HepG2 (cell line): ENCODE measurements around the gene TMBIM6. TPM values are rescaled to one million over a fixed set of nuclear protein-coding genes. Genes with fewer than 3 reads are reported as not detected.

Source experiments
- AGO2 ChIP-seq: fragments of 200-400 bp; formaldehyde crosslinking; optimal IDR thresholded peaks from 2 replicates; pipeline ENCODE3; 2017; ENCODE audit warnings: mild to moderate bottlenecking, low read depth, low read length, moderate library complexity
- DR1 ChIP-seq: sonication (generic); formaldehyde crosslinking; IDR thresholded peaks from 2 replicates; pipeline ENCODE4 v1.8.0; 2021; ENCODE audit warnings: mild to moderate bottlenecking, missing genetic modification reagents, inconsistent platforms
- FIP1L1 ChIP-seq: fragments of 200-400 bp; formaldehyde crosslinking; IDR thresholded peaks from 2 replicates; pipeline ENCODE4 v1.6.1; 2018; ENCODE audit warnings: low read depth, mild to moderate bottlenecking, low read length, moderate library complexity, borderline replicate concordance; ENCODE audit not compliant: insufficient read depth
- FOXK2 ChIP-seq: fragments of 450-650 bp; IDR thresholded peaks from 2 replicates; pipeline ENCODE4 v1.6.1; 2016
- HNF4G ChIP-seq, 2 experiments: sonication (generic) in 1 of 2; formaldehyde crosslinking in 1 of 2; IDR thresholded peaks; 2 replicates each; pipeline versions ENCODE4 v1.4.0 to v1.6.1; 2011 to 2020; ENCODE audit warnings: borderline replicate concordance in 2 of 2, low read depth in 2 of 2, mild to moderate bottlenecking in 2 of 2, low read length in 1 of 2, missing genetic modification reagents in 1 of 2, moderate library complexity in 1 of 2
- ISL2 ChIP-seq: sonication (generic); formaldehyde crosslinking; IDR thresholded peaks from 2 replicates; pipeline ENCODE4 v1.5.0; 2020; ENCODE audit warnings: missing genetic modification reagents
- JUN ChIP-seq: sonication (generic); formaldehyde crosslinking; IDR thresholded peaks from 2 replicates; pipeline ENCODE4 v1.4.0; 2020; ENCODE audit warnings: mild to moderate bottlenecking, missing genetic modification reagents
- KDM6A ChIP-seq: IDR thresholded peaks from 2 replicates; pipeline ENCODE4 v1.6.1; 2016; ENCODE audit warnings: low read depth
- KLF13 ChIP-seq: sonication (generic); formaldehyde crosslinking; IDR thresholded peaks from 2 replicates; pipeline ENCODE4 v1.4.0; 2020; ENCODE audit warnings: mild to moderate bottlenecking, missing genetic modification reagents
- MED13 ChIP-seq: sonication (generic); formaldehyde crosslinking; IDR thresholded peaks from 2 replicates; pipeline ENCODE4 v1.5.0; 2020; ENCODE audit warnings: missing genetic modification reagents
- RELA ChIP-seq: sonication (generic); formaldehyde crosslinking; IDR thresholded peaks from 2 replicates; pipeline ENCODE4 v1.4.0; 2020; ENCODE audit warnings: missing genetic modification reagents
- SATB2 ChIP-seq: sonication (generic); formaldehyde crosslinking; IDR thresholded peaks from 2 replicates; pipeline ENCODE4 v1.5.0; 2020; ENCODE audit warnings: missing genetic modification reagents
- SMAD1 ChIP-seq: sonication (generic); formaldehyde crosslinking; IDR thresholded peaks from 2 replicates; pipeline ENCODE4 v1.4.0; 2020; ENCODE audit warnings: missing genetic modification reagents, low read depth, mild to moderate bottlenecking, borderline replicate concordance
- USF2 ChIP-seq, 2 experiments: sonication (generic) in 1 of 2; formaldehyde crosslinking in 1 of 2; IDR thresholded peaks; 2 replicates each; pipeline versions ENCODE4 v1.5.1 to v1.6.1; 2011 to 2020; ENCODE audit warnings: borderline replicate concordance in 1 of 2, low read depth in 1 of 2, low read length in 1 of 2, mild to moderate bottlenecking in 1 of 2, missing genetic modification reagents in 1 of 2, moderate library complexity in 1 of 2
- WIZ ChIP-seq: sonication (generic); formaldehyde crosslinking; IDR thresholded peaks from 2 replicates; pipeline ENCODE4 v1.5.1; 2020; ENCODE audit warnings: mild to moderate bottlenecking, missing genetic modification reagents
- ZFP82 ChIP-seq: sonication (generic); formaldehyde crosslinking; IDR thresholded peaks from 2 replicates; pipeline ENCODE4 v1.5.1; 2020; ENCODE audit warnings: mild to moderate bottlenecking, missing genetic modification reagents, borderline replicate concordance
- ZNF230 ChIP-seq: sonication (generic); formaldehyde crosslinking; IDR thresholded peaks from 2 replicates; pipeline ENCODE4 v1.4.0; 2020; ENCODE audit warnings: mild to moderate bottlenecking, missing genetic modification reagents
- ZNF484 ChIP-seq: sonication (generic); formaldehyde crosslinking; IDR thresholded peaks from 2 replicates; pipeline ENCODE4 v1.5.1; 2020; ENCODE audit warnings: mild to moderate bottlenecking, low read depth, missing genetic modification reagents, borderline replicate concordance
- ZNF546 ChIP-seq: sonication (generic); formaldehyde crosslinking; conservative IDR thresholded peaks from 2 replicates; pipeline ENCODE4 v1.8.1; 2023; ENCODE audit warnings: mild to moderate bottlenecking, missing genetic modification reagents
- ZNF589 ChIP-seq: sonication (generic); formaldehyde crosslinking; conservative IDR thresholded peaks from 2 replicates; pipeline ENCODE4 v1.8.0; 2022; ENCODE audit warnings: mild to moderate bottlenecking, moderate library complexity, missing genetic modification reagents
- ZNF687 ChIP-seq: sonication (generic); formaldehyde crosslinking; IDR thresholded peaks from 2 replicates; pipeline ENCODE4 v1.5.1; 2020; ENCODE audit warnings: mild to moderate bottlenecking, missing genetic modification reagents, moderate library complexity
- ZNF713 ChIP-seq: sonication (generic); formaldehyde crosslinking; IDR thresholded peaks from 2 replicates; pipeline ENCODE4 v1.4.0; 2020; ENCODE audit warnings: mild to moderate bottlenecking, missing genetic modification reagents
- ZNF724P ChIP-seq: sonication (generic); formaldehyde crosslinking; IDR thresholded peaks from 2 replicates; pipeline ENCODE4 v1.8.0; 2022; ENCODE audit warnings: missing genetic modification reagents, borderline replicate concordance
- ZNF775 ChIP-seq: sonication (generic); formaldehyde crosslinking; IDR thresholded peaks from 2 replicates; pipeline ENCODE4 v1.4.0; 2020; ENCODE audit warnings: missing genetic modification reagents, mild to moderate bottlenecking, moderate library complexity, borderline replicate concordance
- ZSCAN30 ChIP-seq: sonication (generic); formaldehyde crosslinking; IDR thresholded peaks from 2 replicates; pipeline ENCODE4 v1.5.0; 2020; ENCODE audit warnings: mild to moderate bottlenecking, missing genetic modification reagents
- polyA plus RNA-seq, 8 experiments: library from polyadenylated mRNA; depleted of rRNA in 3 of 8; stranded (reverse) in 7 of 8; unstranded in 1 of 8; fragments of >200 nt; fragmentation: Illumina TruSeq in 4 of 8; extraction: Trizol in 4 of 8; gene quantifications; 2 replicates each; pipeline versions ENCODE4 v1.2.1 to v1.2.3, GENCODE V29; 2011 to 2016; ENCODE audit warnings: low read depth in 4 of 8, missing spikeins in 1 of 8, mixed read lengths in 1 of 8; ENCODE audit not compliant: insufficient read depth in 1 of 8
- total RNA-seq, 5 experiments: library from RNA; depleted of rRNA; stranded (reverse); fragments of >200 nt; fragmentation: Illumina TruSeq; extraction: Trizol; gene quantifications; 2 replicates each; pipeline ENCODE4 v1.2.3, GENCODE V29; 2016; ENCODE audit warnings: low read depth in 1 of 5

The TMBIM6 gene
- total and polyA plus RNA-seq, 2 of the 13 experiments (the other 11 are each of a cell fraction or from before 2014, with no cell fraction given) = 412 to 468 TPM

- TF ChIP-seq USF2 (IDR thresholded peaks at IDR 0.05; ENCODE audit: low read depth, low read length) (no peak), USF2 (CRISPR knock-in tag; IDR thresholded peaks at IDR 0.05; ENCODE audit: borderline replicate concordance) (no peak), FIP1L1 (0 out of 2 replicates have a peak, but pooled peaks have one; percentile 74), KLF13 (no peak), WIZ (CRISPR knock-in tag) (no peak), DR1 (CRISPR knock-in tag) (no peak), ZNF589 (CRISPR knock-in tag) (no peak), MED13 (no peak), SMAD1 (no peak), ZNF713 (CRISPR knock-in tag) (no peak), ZNF687 (CRISPR knock-in tag) (peak; percentile 67), ISL2 (no peak), ZNF775 (CRISPR knock-in tag) (no peak), SATB2 (CRISPR knock-in tag) (0 out of 2 replicates have a peak, but pooled peaks have one; percentile 7), AGO2 (peak; percentile 78), ZNF546 (CRISPR knock-in tag) (no peak), JUN (no peak), ZFP82 (no peak), ZNF230 (CRISPR knock-in tag) (no peak), HNF4G (IDR thresholded peaks at IDR 0.05; ENCODE audit: borderline replicate concordance, low read depth, low read length) (no peak; the same call in 1 of the 2 replicates), HNF4G (CRISPR knock-in tag; IDR thresholded peaks at IDR 0.05; ENCODE audit: borderline replicate concordance, low read depth) (no peak), FOXK2 (no peak), ZNF724P (no peak), ZSCAN30 (CRISPR knock-in tag) (no peak), ZNF484 (no peak), KDM6A (no peak), RELA (CRISPR knock-in tag) (no peak)
Measured at GRCh38 chr12:49741882-49742620, 694 bp downstream of the TMBIM6 start (continued).
